HepG2 (cell line): Measurements from ENCODE around the gene COL9A2. TPM values are rescaled to one million over a fixed set of nuclear protein-coding genes. Genes with fewer than 3 reads are reported as not detected.

Experiments
- ATAD3A ChIP-seq: sonication (generic); formaldehyde crosslinking; IDR thresholded peaks from 2 replicates; pipeline ENCODE4 v1.4.0; 2020; ENCODE audit warnings: missing genetic modification reagents
- BCLAF1 ChIP-seq: fragments of 450-650 bp; IDR thresholded peaks from 2 replicates; pipeline ENCODE4 v1.6.1; 2017; ENCODE audit warnings: mild to moderate bottlenecking
- CREB3 ChIP-seq: sonication (generic); formaldehyde crosslinking; IDR thresholded peaks from 2 replicates; pipeline ENCODE4 v1.5.0; 2020; ENCODE audit warnings: missing genetic modification reagents
- GATAD1 ChIP-seq: IDR thresholded peaks from 2 replicates; pipeline ENCODE4 v1.6.1; 2016; ENCODE audit warnings: missing genetic modification reagents, missing compliant biosample characterization
- HOXD1 ChIP-seq: sonication (generic); formaldehyde crosslinking; IDR thresholded peaks from 2 replicates; pipeline ENCODE4 v1.5.0; 2020; ENCODE audit warnings: missing genetic modification reagents
- KDM6A ChIP-seq: IDR thresholded peaks from 2 replicates; pipeline ENCODE4 v1.6.1; 2016; ENCODE audit warnings: low read depth
- MTERF4 ChIP-seq: sonication (generic); formaldehyde crosslinking; IDR thresholded peaks from 2 replicates; pipeline ENCODE4 v1.8.0; 2023; ENCODE audit warnings: mild to moderate bottlenecking, missing genetic modification reagents
- MYC ChIP-seq: sonication (generic); formaldehyde crosslinking; IDR thresholded peaks from 2 replicates; pipeline ENCODE4 v1.9.0; 2021; ENCODE audit warnings: missing genetic modification reagents, borderline replicate concordance
- NFYB ChIP-seq: sonication (generic); formaldehyde crosslinking; IDR thresholded peaks from 2 replicates; pipeline ENCODE4 v1.4.0; 2020; ENCODE audit warnings: missing genetic modification reagents
- POLR2AphosphoS2 ChIP-seq: IDR thresholded peaks from 2 replicates; pipeline ENCODE4 v1.6.1; 2011; ENCODE audit warnings: low read depth, low read length, improper control_type of control experiment
- RBFOX2 ChIP-seq: fragments of 200-400 bp; formaldehyde crosslinking; IDR thresholded peaks from 2 replicates; pipeline ENCODE4 v1.6.1; 2017; ENCODE audit warnings: low read depth, mild to moderate bottlenecking, low read length
- SOX6 ChIP-seq, 2 experiments: fragments of 450-650 bp in 1 of 2; sonication (generic) in 1 of 2; formaldehyde crosslinking in 1 of 2; IDR thresholded peaks; 2 replicates each; pipeline versions ENCODE4 v1.4.0 to v1.6.1; 2017 to 2020; ENCODE audit warnings: antibody characterized with exemption in 1 of 2, mild to moderate bottlenecking in 1 of 2, missing genetic modification reagents in 1 of 2
- TBX3 ChIP-seq: fragments of 450-650 bp; IDR thresholded peaks from 2 replicates; pipeline ENCODE4 v1.6.1; 2017; ENCODE audit warnings: antibody characterized with exemption, mild to moderate bottlenecking, inconsistent platforms, borderline replicate concordance
- THRA ChIP-seq: sonication (generic); formaldehyde crosslinking; IDR thresholded peaks from 2 replicates; pipeline ENCODE4 v1.4.0; 2020; ENCODE audit warnings: missing genetic modification reagents, borderline replicate concordance
- TP53 ChIP-seq: sonication (generic); formaldehyde crosslinking; conservative IDR thresholded peaks from 2 replicates; pipeline ENCODE4 v1.4.0; 2020; ENCODE audit warnings: missing genetic modification reagents
- ZNF260 ChIP-seq: sonication (generic); formaldehyde crosslinking; IDR thresholded peaks from 2 replicates; pipeline ENCODE4 v1.4.0; 2020; ENCODE audit warnings: missing genetic modification reagents, low read depth, mild to moderate bottlenecking, borderline replicate concordance
- ZNF382 ChIP-seq: sonication (generic); formaldehyde crosslinking; IDR thresholded peaks from 2 replicates; pipeline ENCODE4 v1.5.0; 2020; ENCODE audit warnings: missing genetic modification reagents, mild to moderate bottlenecking, borderline replicate concordance
- ZNF430 ChIP-seq: sonication (generic); formaldehyde crosslinking; IDR thresholded peaks from 2 replicates; pipeline ENCODE4 v1.9.0; 2021; ENCODE audit warnings: mild to moderate bottlenecking, missing genetic modification reagents
- ZNF501 ChIP-seq: sonication (generic); formaldehyde crosslinking; IDR thresholded peaks from 2 replicates; pipeline ENCODE4 v1.5.1; 2020; ENCODE audit warnings: mild to moderate bottlenecking, moderate library complexity, missing genetic modification reagents
- ZXDC ChIP-seq: sonication (generic); formaldehyde crosslinking; IDR thresholded peaks from 2 replicates; pipeline ENCODE4 v1.5.0; 2020; ENCODE audit warnings: mild to moderate bottlenecking, missing genetic modification reagents
- polyA plus RNA-seq, 8 experiments: library from polyadenylated mRNA; depleted of rRNA in 3 of 8; stranded (reverse) in 7 of 8; unstranded in 1 of 8; fragments of >200 nt; fragmentation: Illumina TruSeq in 4 of 8; extraction: Trizol in 4 of 8; gene quantifications; 2 replicates each; pipeline versions ENCODE4 v1.2.1 to v1.2.3, GENCODE V29; 2011 to 2016; ENCODE audit warnings: low read depth in 4 of 8, missing spikeins in 1 of 8, mixed read lengths in 1 of 8; ENCODE audit not compliant: insufficient read depth in 1 of 8
- total RNA-seq, 5 experiments: library from RNA; depleted of rRNA; stranded (reverse); fragments of >200 nt; fragmentation: Illumina TruSeq; extraction: Trizol; gene quantifications; 2 replicates each; pipeline ENCODE4 v1.2.3, GENCODE V29; 2016; ENCODE audit warnings: low read depth in 1 of 5

Gene COL9A2
- total and polyA plus RNA-seq, 2 of the 13 experiments (the other 11 are each of a cell fraction or from before 2014, with no cell fraction given): 20.2 to 26.9 TPM

- TF ChIP-seq MYC (CRISPR knock-in tag) (peak; percentile 93; the same call in 1 of the 2 replicates), RBFOX2 (peak; percentile 80), ZXDC (CRISPR knock-in tag) (no peak), TP53 (no peak), ZNF260 (CRISPR knock-in tag) (no peak), GATAD1 (CRISPR knock-in tag) (peak; percentile 97), POLR2AphosphoS2 (no peak), ZNF382 (CRISPR knock-in tag) (no peak), KDM6A (CRISPR knock-in tag) (peak; percentile 10; the same call in 1 of the 2 replicates), NFYB (CRISPR knock-in tag) (peak; percentile 42; the same call in 1 of the 2 replicates), ZNF501 (peak; percentile 97), ATAD3A (CRISPR knock-in tag) (no peak), SOX6 (IDR thresholded peaks at IDR 0.05) (no peak), SOX6 (CRISPR knock-in tag; IDR thresholded peaks at IDR 0.05) (peak; percentile 82), ZNF430 (CRISPR knock-in tag) (peak; percentile 18; the same call in 1 of the 2 replicates), THRA (peak; percentile 61), CREB3 (CRISPR knock-in tag) (no peak; the same call in 1 of the 2 replicates), MTERF4 (peak; percentile 66; the same call in 1 of the 2 replicates), BCLAF1 (no peak), HOXD1 (CRISPR knock-in tag) (no peak), TBX3 (peak; percentile 10; the same call in 1 of the 2 replicates)
These were observed 59.2 kb downstream of the COL9A2 start, which contains the start of gene ZMPSTE24 (continued) for GRCh38 chr1:40257688-40258444.
